ENCODE measurements around the gene PKM.

DNA sequence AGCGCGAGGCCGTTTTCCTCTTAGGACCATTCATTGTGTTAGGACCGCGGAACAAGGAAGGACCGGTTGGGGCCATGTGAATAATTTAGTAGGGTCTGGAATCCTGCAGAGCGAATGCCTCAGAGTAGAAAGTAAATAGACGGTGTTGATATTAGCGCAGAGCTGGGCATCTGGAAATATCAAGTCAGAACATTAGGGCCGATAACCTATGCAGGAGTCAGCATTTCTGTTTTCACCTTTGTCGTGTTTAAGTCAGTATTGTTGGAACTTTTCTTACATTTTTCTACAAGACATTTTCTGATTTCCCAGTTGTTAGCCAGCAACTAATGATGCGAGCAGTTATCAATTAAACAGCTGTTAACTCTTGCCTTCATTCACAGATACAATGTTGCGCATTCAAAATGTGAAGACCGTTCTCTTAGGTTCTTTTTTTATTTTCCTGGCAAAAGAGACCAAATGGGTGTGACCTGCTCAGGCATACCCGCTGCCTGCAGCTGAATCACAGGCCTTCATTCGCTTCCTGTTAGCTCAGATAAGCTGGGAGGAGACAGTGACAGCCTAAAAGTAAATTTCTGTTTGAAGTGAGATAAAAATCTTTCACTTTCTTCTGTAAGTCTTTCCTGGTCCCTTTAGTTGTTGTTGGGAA is 966 bp upstream of the PKM start:
- TF ChIP-seq, protein P1, sequence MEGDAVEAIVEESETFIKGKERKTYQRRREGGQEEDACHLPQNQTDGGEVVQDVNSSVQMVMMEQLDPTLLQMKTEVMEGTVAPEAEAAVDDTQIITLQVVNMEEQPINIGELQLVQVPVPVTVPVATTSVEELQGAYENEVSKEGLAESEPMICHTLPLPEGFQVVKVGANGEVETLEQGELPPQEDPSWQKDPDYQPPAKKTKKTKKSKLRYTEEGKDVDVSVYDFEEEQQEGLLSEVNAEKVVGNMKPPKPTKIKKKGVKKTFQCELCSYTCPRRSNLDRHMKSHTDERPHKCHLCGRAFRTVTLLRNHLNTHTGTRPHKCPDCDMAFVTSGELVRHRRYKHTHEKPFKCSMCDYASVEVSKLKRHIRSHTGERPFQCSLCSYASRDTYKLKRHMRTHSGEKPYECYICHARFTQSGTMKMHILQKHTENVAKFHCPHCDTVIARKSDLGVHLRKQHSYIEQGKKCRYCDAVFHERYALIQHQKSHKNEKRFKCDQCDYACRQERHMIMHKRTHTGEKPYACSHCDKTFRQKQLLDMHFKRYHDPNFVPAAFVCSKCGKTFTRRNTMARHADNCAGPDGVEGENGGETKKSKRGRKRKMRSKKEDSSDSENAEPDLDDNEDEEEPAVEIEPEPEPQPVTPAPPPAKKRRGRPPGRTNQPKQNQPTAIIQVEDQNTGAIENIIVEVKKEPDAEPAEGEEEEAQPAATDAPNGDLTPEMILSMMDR (optimal IDR thresholded peaks at IDR 0.05 in 1 of 3, IDR thresholded peaks at IDR 0.05 in 1 of 3, conservative IDR thresholded peaks at IDR 0.05 in 1 of 3; ENCODE audit: extremely low read depth in 1 of 3, insufficient read depth in 2 of 3, low read length in 3 of 3) = no peak
- TF ChIP-seq EZH2 (IDR thresholded peaks at IDR 0.05; ENCODE audit: low read length) = no peak
